Endodermal cell (in vitro differentiated cells): ENCODE measurements around the gene ZNF620. TPM values are rescaled to one million over a fixed set of nuclear protein-coding genes. Genes with fewer than 3 reads are reported as not detected.
"Not testable (repeated sequence)": the region's sequence is repeated elsewhere in the genome, so short reads cannot be mapped to it uniquely, and the experiment has no call there.

Experiments used
- DNase-seq: peaks from one replicate; pipeline ENCODE4 v3.0.0-alpha.2; 2017
- H3K27ac ChIP-seq: 2 replicates; pipeline ENCODE4 v1.5.1; 2013; ENCODE audit warnings: mild to moderate bottlenecking, low read depth, low read length, moderate library complexity
- H3K27me3 ChIP-seq: 2 replicates; pipeline ENCODE4 v1.6.1; 2013; ENCODE audit warnings: mild to moderate bottlenecking, low read length, moderate library complexity; ENCODE audit not compliant: insufficient read depth, control insufficient read depth, poor library complexity, severe bottlenecking
- H3K36me3 ChIP-seq: 2 replicates; pipeline ENCODE4 v1.7.0; 2013; ENCODE audit warnings: mild to moderate bottlenecking, low read length, moderate library complexity; ENCODE audit not compliant: control insufficient read depth, insufficient read depth
- H3K4me1 ChIP-seq: one replicate; pipeline ENCODE4 v1.7.0; 2013; ENCODE audit warnings: low read length; ENCODE audit not compliant: control insufficient read depth, insufficient read depth
- H3K4me3 ChIP-seq: 2 replicates; pipeline ENCODE4 v1.5.1; 2013; ENCODE audit warnings: mild to moderate bottlenecking, low read length, moderate library complexity
- H3K9ac ChIP-seq: 2 replicates; pipeline ENCODE4 v1.6.1; 2013; ENCODE audit warnings: mild to moderate bottlenecking, low read length, moderate library complexity; ENCODE audit not compliant: poor library complexity, severe bottlenecking; ENCODE audit errors: extremely low read depth
- H3K9me3 ChIP-seq: 2 replicates; pipeline ENCODE4 v1.6.1; 2013; ENCODE audit warnings: mild to moderate bottlenecking, low read length, moderate library complexity; ENCODE audit not compliant: control insufficient read depth
- H3K27ac Mint-ChIP-seq: 2 replicates; pipeline ENCODE4 v1.8.0; 2020; ENCODE audit warnings: mixed read lengths
- H3K27me3 Mint-ChIP-seq: 2 replicates; pipeline ENCODE4 v1.8.0; 2021; ENCODE audit warnings: mild to moderate bottlenecking, mixed read lengths; ENCODE audit not compliant: insufficient read depth
- H3K36me3 Mint-ChIP-seq: 2 replicates; pipeline ENCODE4 v1.8.0; 2020; ENCODE audit warnings: low read depth, mixed read lengths
- H3K4me1 Mint-ChIP-seq: 2 replicates; pipeline ENCODE4 v1.8.0; 2020; ENCODE audit warnings: mixed read lengths
- H3K4me3 Mint-ChIP-seq: 2 replicates; pipeline ENCODE4 v1.8.0; 2020; ENCODE audit warnings: mild to moderate bottlenecking, moderate library complexity, mixed read lengths
- H3K9me3 Mint-ChIP-seq: 2 replicates; pipeline ENCODE4 v1.8.0; 2020; ENCODE audit warnings: mild to moderate bottlenecking, mixed read lengths
- CTCF ChIP-seq: fragments of 200-600 bp; sonication (generic); conservative IDR thresholded peaks from 2 replicates; pipeline ENCODE4 v1.5.0; 2021; ENCODE audit warnings: antibody characterized with exemption, mild to moderate bottlenecking
- WGBS, 2 experiments: methylation state at CpG; one replicate each; pipeline versions ENCODE4 v1.1.5 to v1.1.7; 2013; ENCODE audit warnings: missing lambda C conversion rate in 2 of 2, mixed read lengths in 1 of 2; ENCODE audit not compliant: insufficient coverage in 1 of 2, insufficient read length in 1 of 2; 5-methylcytosine and 5-hydroxymethylcytosine counted together
- total RNA-seq, 2 donors: library from RNA; stranded (reverse); fragmentation: NEBNext Ultra II Directional in 1 of 2; extraction: Animal tissue kit (Norgen Biotek cat#: 25700) in 1 of 2; gene quantifications; 2 replicates in 1 of 2; 3 replicates in 1 of 2; pipeline ENCODE4 v1.2.1, GENCODE V29; 2021

Gene ZNF620
- total RNA-seq, 2 donors from 2014 or later, result 17.0 to 19.3 TPM

DNA sequence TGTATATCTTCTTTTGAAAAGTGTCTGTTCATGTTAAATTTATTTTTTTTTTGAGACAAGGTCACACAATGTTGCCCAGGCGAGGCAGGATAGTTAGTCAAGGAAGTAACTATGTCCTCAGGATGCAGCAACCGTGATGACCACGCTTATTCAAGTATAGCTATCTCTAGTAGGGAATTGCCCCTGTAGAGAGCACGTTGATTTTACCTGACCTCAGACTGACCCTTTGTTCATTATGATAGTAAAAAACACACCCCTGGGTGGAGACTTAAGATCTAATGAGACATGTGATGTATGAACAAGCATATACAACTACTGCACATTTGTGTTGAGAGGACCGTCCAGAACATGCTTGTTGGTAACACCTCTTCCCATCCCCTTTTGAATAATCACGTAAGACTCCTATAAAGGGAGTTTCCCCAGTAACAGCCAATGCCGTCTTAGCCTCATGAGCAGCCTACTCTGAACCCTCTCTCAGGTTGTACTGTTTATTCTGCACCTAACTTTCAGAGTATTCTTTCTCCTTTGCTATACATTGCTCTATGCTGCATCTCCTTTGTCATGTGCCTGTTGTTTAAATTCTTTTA, 51.8 kb downstream of the ZNF620 start:
- H3K4me1 Mint-ChIP-seq, result no peaks in the 10 kb centered on the region
- no peak overlapping the region for H3K4me3 Mint-ChIP-seq
- H3K27ac Mint-ChIP-seq, result no peak overlapping the region
- no peak overlapping the region for H3K27ac ChIP-seq
- H3K4me1 ChIP-seq, result no peaks in the 10 kb centered on the region
- no peaks in the 10 kb centered on the region for H3K36me3 ChIP-seq
- H3K9ac ChIP-seq, result no peak overlapping the region
- peaks cover 16% of the 10 kb centered on the region for H3K36me3 Mint-ChIP-seq
- peaks cover 59% of the 10 kb centered on the region for H3K9me3 Mint-ChIP-seq
- no peak for DNase-seq
- H3K27me3 ChIP-seq, result no peaks in the 10 kb centered on the region
- 90 to 92% methylated on average over 6 to 7 of the region's 7 CpGs for WGBS, 2 experiments
- H3K4me3 ChIP-seq, result no peak overlapping the region
- peaks cover 13% of the 10 kb centered on the region for H3K9me3 ChIP-seq
- no peak for TF ChIP-seq CTCF
- peaks cover 3% of the 10 kb centered on the region for H3K27me3 Mint-ChIP-seq

GRCh38 chr3:40562482-40562881, 56.6 kb downstream of the ZNF620 start:
- Mint-ChIP-seq H3K9me3 (peaks cover 76% of the 10 kb centered on the region), H3K4me1 (peaks cover 23% of the 10 kb centered on the region), H3K36me3 (peaks cover 18% of the 10 kb centered on the region)
- H3K4me3 Mint-ChIP-seq, H3K27ac ChIP-seq, H3K9ac ChIP-seq, H3K27ac Mint-ChIP-seq, H3K4me1 ChIP-seq, H3K4me3 ChIP-seq, DNase-seq, H3K27me3 ChIP-seq, H3K27me3 Mint-ChIP-seq, H3K36me3 ChIP-seq: not testable (repeated sequence)
- H3K9me3 ChIP-seq, result peaks cover 13% of the 10 kb centered on the region
- 84% methylated on average over 9 of the region's 9 CpGs; no CpG with 5 or more reads in 1 of the 2 experiments for WGBS, 2 experiments

- not testable (repeated sequence) for H3K36me3 ChIP-seq, H3K4me3 Mint-ChIP-seq, H3K4me3 ChIP-seq, H3K4me1 ChIP-seq, H3K27ac ChIP-seq, H3K27me3 Mint-ChIP-seq, H3K9ac ChIP-seq, DNase-seq, H3K27me3 ChIP-seq
- peaks cover 20% of the 10 kb centered on the region for H3K36me3 Mint-ChIP-seq
- peaks cover 33% of the 10 kb centered on the region for H3K9me3 ChIP-seq
- 87 to 91% methylated on average over 3 to 5 of the region's 5 CpGs for WGBS, 2 experiments
- H3K27ac Mint-ChIP-seq, result peak overlapping the region; percentile 24
- peaks cover 23% of the 10 kb centered on the region for H3K4me1 Mint-ChIP-seq
- peaks cover 69% of the 10 kb centered on the region for H3K9me3 Mint-ChIP-seq
Measured at GRCh38 chr3:40565629-40566028, 59.8 kb downstream of the ZNF620 start.

GRCh38 chr3:40566694-40567093, 60.9 kb downstream of the ZNF620 start:
- Histone ChIP-seq H3K27ac (no peak overlapping the region), H3K4me1 (no peaks in the 10 kb centered on the region), H3K9me3 (peaks cover 28% of the 10 kb centered on the region), H3K9ac (no peak overlapping the region), H3K36me3 (no peaks in the 10 kb centered on the region), H3K27me3 (no peaks in the 10 kb centered on the region), H3K4me3 (no peak overlapping the region)
- no peak for TF ChIP-seq CTCF
- peaks cover 23% of the 10 kb centered on the region for H3K4me1 Mint-ChIP-seq
- peaks cover 3% of the 10 kb centered on the region for H3K27me3 Mint-ChIP-seq
- peaks cover 12% of the 10 kb centered on the region for H3K36me3 Mint-ChIP-seq
- peak overlapping the region; percentile 41 for H3K27ac Mint-ChIP-seq
- H3K4me3 Mint-ChIP-seq, result no peak overlapping the region
- peaks cover 59% of the 10 kb centered on the region for H3K9me3 Mint-ChIP-seq
- no peak for DNase-seq
- 78 to 84% methylated on average over 2 to 4 of the region's 4 CpGs for WGBS, 2 experiments

Other genes starting within 250 kb of the ZNF620 start
- gene EIF1B, start 196.3 kb upstream of the ZNF620 start, total RNA-seq, result 10 to 100 TPM; 67.4 to 83.8 TPM
- under 1 TPM; 0.22 to 0.37 TPM for gene ENTPD3, start 118.9 kb upstream of the ZNF620 start, total RNA-seq
- gene RPL14, start 48.7 kb upstream of the ZNF620 start, total RNA-seq, result 1,000 to 10,000 TPM; 1,691 to 2,241 TPM
- 10 to 100 TPM in 1 of 2 donors, 1 to 10 TPM in 1; 6.9 to 13.7 TPM for gene ZNF619, start 28.9 kb upstream of the ZNF620 start, total RNA-seq
- gene ZNF621, start 18.9 kb downstream of the ZNF620 start, total RNA-seq, result 10 to 100 TPM; 21.3 to 32.1 TPM